Glutamatergic neuron (in vitro differentiated cells): Measurements from ENCODE around the gene SPECC1. TPM values are rescaled to one million over a fixed set of nuclear protein-coding genes. Genes with fewer than 3 reads are reported as not detected.

Source experiments
- DNase-seq: peaks from one replicate; pipeline ENCODE4 v3.0.0; 2022
- H3K27ac Mint-ChIP-seq: one replicate; pipeline ENCODE4 v1.8.0; 2020; ENCODE audit warnings: mild to moderate bottlenecking, mixed read lengths, inconsistent platforms; ENCODE audit not compliant: unreplicated experiment
- H3K27me3 Mint-ChIP-seq: one replicate; pipeline ENCODE4 v1.8.0; 2020; ENCODE audit warnings: mild to moderate bottlenecking, moderate library complexity, mixed read lengths, inconsistent platforms; ENCODE audit not compliant: unreplicated experiment
- H3K36me3 Mint-ChIP-seq: one replicate; pipeline ENCODE4 v1.8.0; 2020; ENCODE audit warnings: mild to moderate bottlenecking, mixed read lengths, inconsistent platforms; ENCODE audit not compliant: unreplicated experiment
- H3K4me1 Mint-ChIP-seq: one replicate; pipeline ENCODE4 v1.8.0; 2020; ENCODE audit warnings: mild to moderate bottlenecking, low read depth, mixed read lengths, inconsistent platforms; ENCODE audit not compliant: unreplicated experiment
- H3K4me3 Mint-ChIP-seq: one replicate; pipeline ENCODE4 v1.8.0; 2020; ENCODE audit warnings: mild to moderate bottlenecking, mixed read lengths, inconsistent platforms; ENCODE audit not compliant: unreplicated experiment
- H3K9me3 Mint-ChIP-seq: one replicate; pipeline ENCODE4 v1.8.0; 2020; ENCODE audit warnings: mild to moderate bottlenecking, moderate library complexity, mixed read lengths, inconsistent platforms; ENCODE audit not compliant: unreplicated experiment
- total RNA-seq: library from RNA; stranded (reverse); fragmentation: NEBNext Ultra II Directional; extraction: Animal tissue kit (Norgen Biotek cat#: 25700); gene quantifications from one replicate; pipeline ENCODE4 v1.2.1, GENCODE V29; 2021; ENCODE audit not compliant: unreplicated experiment
- TF ChIP-seq, protein P1 (sequence below): fragments of 200-600 bp; sonication (generic); IDR thresholded peaks from one replicate; pipeline ENCODE4 v1.5.0; 2021; ENCODE audit not compliant: partially characterized antibody, unreplicated experiment

The SPECC1 gene
- total RNA-seq, 1 donor from 2014 or later: 60.6 TPM

- TF ChIP-seq, protein P1, sequence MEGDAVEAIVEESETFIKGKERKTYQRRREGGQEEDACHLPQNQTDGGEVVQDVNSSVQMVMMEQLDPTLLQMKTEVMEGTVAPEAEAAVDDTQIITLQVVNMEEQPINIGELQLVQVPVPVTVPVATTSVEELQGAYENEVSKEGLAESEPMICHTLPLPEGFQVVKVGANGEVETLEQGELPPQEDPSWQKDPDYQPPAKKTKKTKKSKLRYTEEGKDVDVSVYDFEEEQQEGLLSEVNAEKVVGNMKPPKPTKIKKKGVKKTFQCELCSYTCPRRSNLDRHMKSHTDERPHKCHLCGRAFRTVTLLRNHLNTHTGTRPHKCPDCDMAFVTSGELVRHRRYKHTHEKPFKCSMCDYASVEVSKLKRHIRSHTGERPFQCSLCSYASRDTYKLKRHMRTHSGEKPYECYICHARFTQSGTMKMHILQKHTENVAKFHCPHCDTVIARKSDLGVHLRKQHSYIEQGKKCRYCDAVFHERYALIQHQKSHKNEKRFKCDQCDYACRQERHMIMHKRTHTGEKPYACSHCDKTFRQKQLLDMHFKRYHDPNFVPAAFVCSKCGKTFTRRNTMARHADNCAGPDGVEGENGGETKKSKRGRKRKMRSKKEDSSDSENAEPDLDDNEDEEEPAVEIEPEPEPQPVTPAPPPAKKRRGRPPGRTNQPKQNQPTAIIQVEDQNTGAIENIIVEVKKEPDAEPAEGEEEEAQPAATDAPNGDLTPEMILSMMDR: no peak
Measured at GRCh38 chr17:20241855-20242254, 232.7 kb downstream of the SPECC1 start.

GRCh38 chr17:20242271-20242670, 233.1 kb downstream of the SPECC1 start:
- Mint-ChIP-seq H3K9me3 (no peaks in the 10 kb centered on the region), H3K27me3 (peaks cover 2% of the 10 kb centered on the region), H3K27ac (no peak overlapping the region), H3K4me1 (peaks cover 13% of the 10 kb centered on the region), H3K4me3 (no peak overlapping the region), H3K36me3 (no peaks in the 10 kb centered on the region)
- TF ChIP-seq, protein P1: no peak
- no peak for DNase-seq

More at GRCh38 chr17:20241855-20242254, 232.7 kb downstream of the SPECC1 start:
- H3K9me3 Mint-ChIP-seq: no peaks in the 10 kb centered on the region
- DNase-seq: no peak
- no peaks in the 10 kb centered on the region for H3K36me3 Mint-ChIP-seq
- H3K27ac Mint-ChIP-seq: no peak overlapping the region
- H3K27me3 Mint-ChIP-seq: peaks cover 2% of the 10 kb centered on the region
- H3K4me1 Mint-ChIP-seq: peaks cover 15% of the 10 kb centered on the region
- H3K4me3 Mint-ChIP-seq: no peak overlapping the region

DNA sequence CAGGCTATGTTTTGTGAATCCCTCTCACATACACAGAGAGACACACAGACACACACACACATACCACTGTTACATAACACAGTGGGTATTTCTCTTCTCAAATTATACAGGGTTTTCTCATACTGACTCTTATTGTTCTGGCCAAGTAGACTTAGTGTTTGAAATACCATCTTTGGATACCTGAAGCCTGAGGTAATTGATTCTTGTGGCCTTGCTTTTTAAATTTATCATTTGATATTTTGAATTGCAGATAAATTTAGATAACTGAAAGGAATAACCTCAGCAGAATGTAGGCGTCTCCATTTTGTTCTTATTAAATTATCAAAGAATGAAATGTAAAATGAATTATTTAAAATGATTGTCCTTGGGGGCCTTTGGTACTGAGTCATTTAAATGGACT, 234.4 kb downstream of the SPECC1 start:
- H3K4me1 Mint-ChIP-seq: peaks cover 13% of the 10 kb centered on the region
- H3K36me3 Mint-ChIP-seq: no peaks in the 10 kb centered on the region
- no peak for DNase-seq
- H3K27me3 Mint-ChIP-seq: peaks cover 2% of the 10 kb centered on the region
- H3K9me3 Mint-ChIP-seq: no peaks in the 10 kb centered on the region
- H3K27ac Mint-ChIP-seq: no peak overlapping the region
- no peak overlapping the region for H3K4me3 Mint-ChIP-seq
- TF ChIP-seq, protein P1: no peak

DNA sequence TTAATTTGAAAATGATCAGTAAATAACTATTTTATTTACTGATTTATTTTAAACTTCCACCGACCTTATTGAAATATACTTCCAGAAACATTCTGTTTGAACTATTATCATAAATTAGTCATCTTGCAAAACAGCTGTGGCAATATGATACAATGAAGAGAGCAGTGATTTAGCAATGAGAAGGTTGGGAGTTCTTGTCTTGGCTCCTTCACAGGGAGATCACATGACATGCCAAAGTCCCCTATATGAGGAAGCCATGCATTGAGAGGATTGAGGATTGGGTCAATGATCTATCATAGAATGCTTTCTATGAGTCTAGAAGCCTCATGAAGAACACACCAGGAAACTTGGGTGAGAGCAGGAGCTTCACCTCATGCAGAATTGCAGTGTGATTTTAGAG, 235.5 kb downstream of the SPECC1 start:
- Mint-ChIP-seq H3K4me1 (peaks cover 13% of the 10 kb centered on the region), H3K27ac (no peak overlapping the region), H3K27me3 (peaks cover 2% of the 10 kb centered on the region), H3K36me3 (no peaks in the 10 kb centered on the region), H3K9me3 (no peaks in the 10 kb centered on the region), H3K4me3 (no peak overlapping the region)
- no peak for DNase-seq
- TF ChIP-seq, protein P1: no peak

DNA sequence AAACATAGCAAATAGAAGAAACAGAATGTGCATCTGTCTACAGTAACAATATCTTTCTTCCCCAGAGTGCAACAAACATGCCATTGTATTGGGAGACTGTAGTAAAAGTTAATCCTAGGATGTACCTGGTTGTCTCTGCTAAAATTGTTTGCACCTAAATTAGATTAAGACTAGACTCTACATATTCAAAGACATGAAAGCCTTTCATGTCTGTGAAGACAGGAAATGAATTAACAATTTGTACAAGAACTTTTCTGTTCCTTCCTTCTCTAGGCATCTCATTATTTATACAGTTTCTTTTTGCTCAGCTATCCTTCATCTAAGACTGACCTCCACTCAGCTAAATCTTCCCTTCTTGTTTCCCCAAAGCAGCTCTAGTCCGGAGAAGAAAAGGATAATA, 237.5 kb downstream of the SPECC1 start:
- Mint-ChIP-seq H3K4me3 (no peak overlapping the region), H3K36me3 (no peaks in the 10 kb centered on the region)
- TF ChIP-seq, protein P1: no peak

More for the DNA sequence above, 237.5 kb downstream of the SPECC1 start:
- Mint-ChIP-seq H3K27ac (no peak overlapping the region), H3K4me1 (peaks cover 13% of the 10 kb centered on the region), H3K27me3 (peaks cover 2% of the 10 kb centered on the region), H3K9me3 (no peaks in the 10 kb centered on the region)
- no peak for DNase-seq
